Measurements from ENCODE around the gene MFN2.
A peak's percentile ranks its signal among the peaks of the same experiment; 100 is the strongest.

The MFN2 gene

DNA sequence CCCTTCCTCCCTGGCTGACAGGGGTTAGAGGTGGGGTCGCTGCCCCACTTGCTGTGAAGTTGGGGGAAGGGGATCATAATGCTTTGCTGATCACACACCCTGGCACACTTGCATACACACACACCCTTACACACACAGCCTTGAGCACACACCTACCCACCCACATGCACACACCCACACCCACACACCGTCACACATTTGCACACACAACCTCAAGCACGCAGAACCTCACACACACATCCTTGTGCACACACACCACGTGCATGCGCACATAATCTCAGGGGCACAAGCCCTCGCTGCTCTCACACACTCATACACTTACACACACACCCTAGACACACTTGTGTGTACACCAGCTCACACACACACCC is 66.5 kb downstream of the MFN2 start:
- no peak for DNase-seq

DNA sequence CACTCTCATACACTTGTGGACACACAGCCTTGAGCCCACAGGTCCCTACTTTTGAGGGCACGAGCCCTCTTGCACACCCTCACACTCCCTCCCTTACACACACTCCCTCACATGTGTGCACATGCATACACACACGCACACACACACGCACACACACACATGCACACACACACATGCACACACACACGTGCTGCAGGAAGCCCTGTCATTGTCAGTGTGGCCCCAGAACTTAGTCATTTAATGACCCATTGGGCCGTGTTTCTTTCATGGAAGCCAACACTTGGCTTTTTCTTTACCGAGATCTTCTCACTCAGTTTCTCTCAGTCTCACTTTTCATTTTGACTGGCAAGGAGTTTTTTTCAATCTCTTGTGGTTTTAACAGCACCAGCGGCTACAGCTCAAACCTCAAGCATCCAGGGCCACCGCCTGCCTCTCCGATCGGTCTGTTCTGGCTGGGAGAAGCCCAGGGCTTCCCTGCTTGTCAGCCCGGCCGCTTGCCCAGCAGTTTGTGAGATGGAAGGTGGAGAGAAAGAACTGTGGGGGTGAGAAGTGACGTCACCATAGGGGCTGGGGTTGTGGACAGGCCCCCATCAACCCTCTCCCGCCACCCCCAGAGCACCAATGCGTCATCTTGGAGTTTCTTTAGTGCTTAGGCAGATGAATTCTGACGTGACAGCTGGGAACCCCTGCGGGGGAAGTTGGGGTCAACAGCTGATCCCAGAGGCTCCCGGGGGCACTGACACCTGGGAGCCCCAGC is 67.1 kb downstream of the MFN2 start:
- DNase-seq, result no peak

DNA sequence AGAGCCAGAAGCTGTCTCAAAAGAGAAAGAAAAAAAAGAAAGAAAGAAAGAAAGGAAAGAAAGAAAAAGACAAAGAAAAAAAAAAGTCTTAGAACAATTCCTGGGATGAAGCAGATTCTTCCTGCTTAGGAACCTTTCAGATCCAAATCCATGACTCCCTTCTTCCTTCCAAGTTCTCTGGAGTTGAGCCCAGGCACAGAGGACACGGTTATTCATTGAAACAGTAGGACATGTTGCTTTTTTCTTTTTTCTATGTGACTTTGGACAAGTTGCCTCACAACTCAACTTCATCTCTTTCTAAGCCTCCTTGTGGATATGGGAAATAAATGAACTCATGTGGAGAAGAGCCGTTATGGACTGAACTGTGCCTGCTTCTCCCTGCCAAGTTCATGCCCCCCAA is 68.1 kb downstream of the MFN2 start:
- DNase-seq, result peak in 6 of 56 donors; percentile 7 to 17 (median 10)

DNA sequence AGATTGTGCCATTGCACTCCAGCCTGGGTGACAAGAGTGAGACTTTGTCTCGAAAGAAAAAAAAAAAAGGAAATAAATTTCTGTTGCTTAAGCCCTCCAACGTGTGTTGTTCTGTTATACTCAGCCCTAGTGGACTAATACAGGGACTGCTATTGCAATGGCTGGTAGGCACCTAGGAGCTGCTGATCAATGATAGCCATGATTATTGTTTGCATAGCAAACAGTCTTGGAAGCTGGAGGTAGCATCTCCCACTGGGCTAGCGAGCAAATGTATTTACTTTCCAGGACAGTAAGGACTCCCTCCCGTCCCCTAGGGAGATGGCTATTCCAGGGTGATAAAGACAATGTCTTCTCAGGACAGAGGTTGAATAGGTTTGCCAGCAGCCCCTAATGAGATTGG is 69.4 kb downstream of the MFN2 start:
- DNase-seq, result no peak

- no peak for DNase-seq
These were observed 71.1 kb downstream of the MFN2 start for GRCh38 chr1:12051361-12051760.

GRCh38 chr1:12052008-12052573 is 71.8 kb downstream of the MFN2 start:
- DNase-seq, result peak in 10 of 56 donors; percentile 6 to 47 (median 12)

- peak in 31 of 56 donors; percentile 5 to 73 (median 32) for DNase-seq
These were observed 72.9 kb downstream of the MFN2 start for GRCh38 chr1:12052997-12053686.

GRCh38 chr1:12053752-12054548 is 73.7 kb downstream of the MFN2 start:
- no peak for DNase-seq

DNA sequence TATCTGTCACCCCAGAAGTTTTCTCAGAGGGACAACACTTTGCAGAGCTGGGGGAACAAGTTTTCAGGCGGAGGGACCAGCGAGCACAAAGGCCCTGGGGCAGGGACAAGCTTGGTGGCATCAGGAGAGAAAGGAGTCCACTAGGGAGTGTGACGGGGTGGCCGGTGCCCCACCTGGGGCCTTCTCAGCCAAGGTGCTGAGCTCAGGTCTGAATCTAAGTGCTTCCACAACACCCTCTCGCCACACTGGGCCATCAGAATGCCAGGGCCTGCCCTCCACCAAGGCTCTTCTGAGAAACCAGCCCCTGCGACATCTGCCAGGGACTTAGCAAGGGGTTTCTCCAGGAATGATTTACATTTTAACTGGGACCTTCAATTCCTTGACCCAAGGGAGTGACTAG is 75.0 kb downstream of the MFN2 start:
- no peak for DNase-seq

DNA sequence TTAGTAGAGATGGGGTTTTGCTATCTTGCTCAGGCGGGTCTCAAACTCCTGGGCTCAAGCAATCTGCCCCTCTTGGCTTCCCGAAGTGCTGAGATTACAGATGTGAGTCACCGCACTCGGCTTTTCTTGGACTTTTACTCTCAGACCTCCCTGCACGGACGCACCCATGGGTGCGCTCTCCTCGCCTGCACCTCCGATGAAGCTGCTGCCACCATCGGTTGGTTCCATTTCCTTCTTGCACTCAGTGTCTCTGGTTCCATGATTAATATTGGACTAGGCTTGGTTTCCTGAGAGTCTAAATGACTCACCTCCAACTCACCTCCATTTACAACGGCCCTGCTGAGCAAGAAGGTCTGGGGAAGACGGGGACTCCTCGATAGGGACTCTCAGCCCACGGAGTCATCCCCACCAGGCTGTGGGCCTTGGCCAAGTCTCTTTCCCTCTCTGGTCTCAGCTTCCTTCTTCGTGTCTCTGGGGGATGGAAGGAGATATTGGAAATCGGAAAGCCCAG is 76.1 kb downstream of the MFN2 start:
- DNase-seq, result no peak

GRCh38 chr1:12057382-12057781 is 77.1 kb downstream of the MFN2 start:
- no peak for DNase-seq

DNA sequence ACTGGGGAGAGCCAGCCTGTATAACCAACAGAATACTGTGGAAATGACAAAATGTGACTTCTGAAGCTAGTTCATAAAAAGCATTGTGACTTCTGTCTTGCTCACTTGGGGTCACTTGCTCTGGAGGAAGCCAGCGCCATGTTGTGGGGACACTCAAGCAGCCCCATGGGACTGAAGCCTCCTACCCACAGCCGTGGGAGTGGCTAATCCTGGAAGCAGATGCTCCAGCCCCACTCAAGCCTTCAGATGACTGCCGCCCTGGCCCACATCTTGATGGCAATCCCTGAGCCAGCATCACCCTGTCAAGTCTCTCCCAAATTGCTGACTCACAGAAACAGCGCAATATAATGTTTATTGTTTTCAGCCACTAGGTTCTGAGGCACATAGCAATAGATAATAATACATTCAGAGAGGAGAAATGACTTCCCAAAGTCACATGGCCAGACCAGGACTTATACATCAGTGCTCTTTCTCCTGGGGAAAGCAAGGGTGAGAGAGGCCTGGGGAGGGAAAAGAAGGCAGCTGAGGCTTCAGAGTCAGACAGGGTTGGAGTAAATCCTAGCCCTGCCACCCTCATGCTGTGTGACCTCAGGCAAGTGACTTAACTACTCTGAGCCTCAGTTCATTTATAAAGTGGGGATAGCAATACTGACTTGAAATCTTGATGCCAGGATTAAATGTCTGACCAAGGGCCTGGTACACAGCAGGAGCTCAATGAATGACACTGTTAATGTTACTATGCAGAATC is 77.9 kb downstream of the MFN2 start:
- DNase-seq, result no peak

DNA sequence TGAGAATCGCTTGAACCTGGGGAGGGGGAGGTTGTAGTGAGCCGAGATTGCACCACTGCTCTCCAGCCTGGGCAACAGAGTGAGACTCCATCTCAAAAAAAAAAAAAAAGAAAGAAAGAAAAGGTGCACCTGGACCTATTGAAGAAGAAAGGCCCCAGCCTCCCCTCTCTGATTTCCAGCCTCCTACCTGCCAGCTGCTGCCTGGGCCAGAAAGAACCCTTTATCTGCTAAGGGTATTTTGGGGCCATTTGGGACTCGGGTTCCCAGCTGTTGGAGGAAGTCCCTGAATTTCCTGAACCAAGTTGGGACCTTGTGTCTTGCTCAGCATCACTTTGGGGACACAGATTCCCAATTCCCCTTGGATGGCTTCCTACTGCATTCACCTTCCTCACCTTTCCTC is 79.0 kb downstream of the MFN2 start:
- no peak for DNase-seq

- DNase-seq, result no peak
These were observed 79.6 kb downstream of the MFN2 start for GRCh38 chr1:12059722-12060464.

DNA sequence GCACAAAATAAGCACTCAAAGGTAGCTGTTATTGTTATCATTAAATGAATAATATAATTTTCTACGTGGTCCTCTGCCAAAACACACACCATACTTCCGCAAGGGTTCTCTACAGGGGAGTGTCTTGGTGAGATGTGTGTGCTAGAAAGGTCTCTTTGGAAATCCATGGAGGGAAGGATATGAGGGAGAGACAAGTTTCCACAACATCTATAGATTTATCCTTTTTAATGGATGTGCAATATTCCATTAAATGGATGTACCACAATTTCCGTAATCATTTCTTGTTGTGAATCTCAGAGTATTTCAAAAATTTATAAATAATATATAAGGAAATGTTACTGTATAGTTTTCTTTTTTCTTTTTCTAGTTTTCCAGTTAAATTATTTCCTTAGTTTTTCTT is 80.3 kb downstream of the MFN2 start:
- no peak for DNase-seq

Data from amygdala (tissue), 56 donors.